Skeletal muscle satellite cell (primary cell): ENCODE data around the gene ATXN7L1.

ENCODE experiments used
- H3K27me3 ChIP-seq: 2 replicates; pipeline ENCODE4 v1.7.0; 2013; ENCODE audit warnings: low read length; ENCODE audit not compliant: control insufficient read depth, insufficient read depth
- H3K36me3 ChIP-seq: 2 replicates; pipeline ENCODE4 v1.7.0; 2013; ENCODE audit warnings: mild to moderate bottlenecking, control low read depth, low read length; ENCODE audit not compliant: insufficient read depth
- H3K4me1 ChIP-seq: 2 replicates; pipeline ENCODE4 v1.7.0; 2013; ENCODE audit warnings: low read length; ENCODE audit not compliant: control insufficient read depth, insufficient read depth
- H3K4me2 ChIP-seq: 2 replicates; pipeline ENCODE4 v1.7.0; 2013; ENCODE audit warnings: mild to moderate bottlenecking, low read length
- H3K4me3 ChIP-seq: 2 replicates; pipeline ENCODE4 v1.7.0; 2013; ENCODE audit warnings: low read length
- H3K9ac ChIP-seq: 2 replicates; pipeline ENCODE4 v1.7.0; 2013; ENCODE audit warnings: mild to moderate bottlenecking, low read depth, low read length, moderate library complexity
- H3K9me3 ChIP-seq: replicated peaks from 2 replicates; pipeline ENCODE4 v1.7.0; 2013; ENCODE audit warnings: mild to moderate bottlenecking, control low read depth, low read length

Gene ATXN7L1

GRCh38 chr7:105665684-105666083 lies 210.7 kb downstream of the ATXN7L1 start:
- Histone ChIP-seq H3K9ac (no peak overlapping the region), H3K36me3 (no peaks in the 10 kb centered on the region), H3K27me3 (no peaks in the 10 kb centered on the region), H3K4me2 (no peak overlapping the region), H3K4me3 (no peak overlapping the region), H3K4me1 (peaks cover 2% of the 10 kb centered on the region), H3K9me3 (no peaks in the 10 kb centered on the region)

GRCh38 chr7:105664816-105665525 lies 211.4 kb downstream of the ATXN7L1 start:
- H3K9ac ChIP-seq: no peak overlapping the region
- H3K4me3 ChIP-seq: no peak overlapping the region
- no peaks in the 10 kb centered on the region for H3K36me3 ChIP-seq
- no peak overlapping the region for H3K4me2 ChIP-seq
- peaks cover 2% of the 10 kb centered on the region for H3K4me1 ChIP-seq
- no peaks in the 10 kb centered on the region for H3K9me3 ChIP-seq
- H3K27me3 ChIP-seq: no peaks in the 10 kb centered on the region

DNA sequence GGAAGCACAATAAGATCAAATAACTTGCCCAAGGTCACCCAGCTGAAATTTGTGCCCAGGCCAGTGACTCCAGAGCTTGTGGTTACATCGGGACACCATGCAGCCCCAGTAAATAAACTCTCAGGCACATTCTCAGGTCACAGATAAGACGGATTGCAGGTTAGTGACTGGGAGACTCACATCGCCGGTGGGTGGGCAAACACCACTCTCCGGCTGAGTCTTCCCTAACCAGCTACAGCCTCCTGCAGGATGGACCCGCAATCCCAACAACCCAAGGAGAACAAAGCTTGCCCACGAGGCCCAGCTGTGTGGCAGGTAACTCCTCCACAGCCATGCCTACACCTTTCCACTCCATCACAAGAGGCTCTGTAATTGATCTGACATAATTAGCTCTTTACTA lies 213.4 kb downstream of the ATXN7L1 start:
- Histone ChIP-seq H3K4me1 (peaks cover 2% of the 10 kb centered on the region), H3K36me3 (no peaks in the 10 kb centered on the region)

GRCh38 chr7:105661625-105662024 lies 214.8 kb downstream of the ATXN7L1 start:
- Histone ChIP-seq H3K36me3 (no peaks in the 10 kb centered on the region), H3K27me3 (no peaks in the 10 kb centered on the region), H3K9ac (no peak overlapping the region), H3K9me3 (no peaks in the 10 kb centered on the region), H3K4me3 (no peak overlapping the region), H3K4me1 (peaks cover 2% of the 10 kb centered on the region), H3K4me2 (no peak overlapping the region)

More for the DNA sequence above, 213.4 kb downstream of the ATXN7L1 start:
- H3K27me3 ChIP-seq: no peaks in the 10 kb centered on the region
- no peak overlapping the region for H3K9ac ChIP-seq
- H3K4me2 ChIP-seq: no peak overlapping the region
- no peak overlapping the region for H3K4me3 ChIP-seq
- H3K9me3 ChIP-seq: no peaks in the 10 kb centered on the region

DNA sequence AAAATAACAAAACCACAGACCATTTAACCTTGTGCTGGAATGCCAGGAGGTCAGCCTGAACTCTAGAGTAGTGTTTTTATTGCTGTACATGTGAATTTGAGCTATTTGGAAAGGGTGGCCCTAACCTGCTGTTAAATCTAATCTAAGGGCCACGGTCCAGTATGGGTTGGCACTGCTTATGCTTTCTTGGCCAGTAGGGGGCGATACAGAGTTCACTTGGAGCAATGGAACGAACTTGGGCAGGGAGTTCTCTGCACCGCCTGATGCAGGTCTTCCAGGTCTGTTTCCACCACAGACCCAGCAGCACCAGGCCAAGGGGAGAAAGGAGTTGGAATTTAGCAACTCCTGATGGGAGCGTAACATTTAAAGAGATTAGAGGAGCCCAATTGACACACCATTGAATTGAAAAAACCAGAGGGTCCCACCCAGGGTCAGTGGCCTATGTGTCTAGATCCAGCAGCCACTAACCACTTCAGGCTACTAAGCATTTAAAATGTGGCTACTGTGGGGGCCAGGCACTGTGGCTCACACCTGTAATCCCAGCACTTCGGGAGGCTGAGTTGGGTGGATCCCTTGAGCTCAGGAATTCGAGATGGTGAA lies 219.4 kb downstream of the ATXN7L1 start:
- no peaks in the 10 kb centered on the region for H3K36me3 ChIP-seq
- no peaks in the 10 kb centered on the region for H3K9me3 ChIP-seq
- H3K4me3 ChIP-seq: no peak overlapping the region
- no peak overlapping the region for H3K9ac ChIP-seq
- H3K4me2 ChIP-seq: no peak overlapping the region
- H3K27me3 ChIP-seq: no peaks in the 10 kb centered on the region
- no peaks in the 10 kb centered on the region for H3K4me1 ChIP-seq

DNA sequence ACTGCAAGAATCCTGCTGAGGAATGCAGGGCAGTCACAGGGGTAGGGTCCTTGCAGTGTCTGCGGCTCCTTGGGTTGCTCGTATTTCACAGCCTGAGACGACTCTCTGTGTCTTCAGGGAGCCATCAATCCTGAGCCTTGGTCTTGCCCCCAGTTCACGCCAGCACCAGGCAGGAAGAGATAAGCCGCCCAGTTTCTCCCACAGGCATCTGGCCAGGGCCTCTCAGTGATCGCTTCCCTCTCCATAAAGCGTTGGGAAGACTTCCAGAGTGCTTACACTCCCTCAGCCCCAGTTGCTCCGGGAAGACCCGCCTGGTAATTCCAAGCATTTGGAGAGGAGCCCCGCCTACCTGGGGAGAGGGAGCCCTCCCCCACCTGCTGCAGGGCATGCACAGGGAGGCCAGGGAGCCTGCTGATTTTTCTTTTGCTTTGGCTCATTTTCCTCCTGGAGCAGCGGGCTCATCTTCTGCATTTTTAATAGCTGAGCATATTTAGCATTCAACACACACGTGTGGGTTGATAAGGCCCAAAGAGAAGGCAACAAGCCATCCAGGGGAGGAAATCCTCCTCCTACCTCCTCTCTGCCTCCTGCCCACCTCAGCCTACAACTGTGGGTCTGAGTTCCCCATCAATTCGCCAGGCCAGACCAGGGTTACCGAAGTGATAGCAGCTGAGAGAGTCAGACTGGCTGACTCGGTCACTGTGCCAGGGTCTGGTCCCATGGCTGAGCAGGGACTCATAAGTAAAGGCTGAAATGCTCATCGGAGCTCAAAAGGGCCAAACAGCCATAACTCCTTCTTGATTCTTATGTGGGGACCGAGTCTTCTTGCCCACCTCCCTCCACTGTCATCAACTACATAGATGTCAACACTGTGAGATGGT lies 220.7 kb downstream of the ATXN7L1 start:
- no peak overlapping the region for H3K4me2 ChIP-seq
- H3K36me3 ChIP-seq: no peaks in the 10 kb centered on the region
- no peak overlapping the region for H3K9ac ChIP-seq
- no peaks in the 10 kb centered on the region for H3K27me3 ChIP-seq
- H3K4me1 ChIP-seq: no peaks in the 10 kb centered on the region
- no peak overlapping the region for H3K4me3 ChIP-seq
- H3K9me3 ChIP-seq: no peaks in the 10 kb centered on the region

- Histone ChIP-seq H3K4me2 (no peak overlapping the region), H3K4me1 (peaks cover 1% of the 10 kb centered on the region), H3K9me3 (no peaks in the 10 kb centered on the region), H3K36me3 (no peaks in the 10 kb centered on the region), H3K9ac (no peak overlapping the region), H3K27me3 (no peaks in the 10 kb centered on the region), H3K4me3 (no peak overlapping the region)
Measured at GRCh38 chr7:105655067-105655466, 221.3 kb downstream of the ATXN7L1 start.

DNA sequence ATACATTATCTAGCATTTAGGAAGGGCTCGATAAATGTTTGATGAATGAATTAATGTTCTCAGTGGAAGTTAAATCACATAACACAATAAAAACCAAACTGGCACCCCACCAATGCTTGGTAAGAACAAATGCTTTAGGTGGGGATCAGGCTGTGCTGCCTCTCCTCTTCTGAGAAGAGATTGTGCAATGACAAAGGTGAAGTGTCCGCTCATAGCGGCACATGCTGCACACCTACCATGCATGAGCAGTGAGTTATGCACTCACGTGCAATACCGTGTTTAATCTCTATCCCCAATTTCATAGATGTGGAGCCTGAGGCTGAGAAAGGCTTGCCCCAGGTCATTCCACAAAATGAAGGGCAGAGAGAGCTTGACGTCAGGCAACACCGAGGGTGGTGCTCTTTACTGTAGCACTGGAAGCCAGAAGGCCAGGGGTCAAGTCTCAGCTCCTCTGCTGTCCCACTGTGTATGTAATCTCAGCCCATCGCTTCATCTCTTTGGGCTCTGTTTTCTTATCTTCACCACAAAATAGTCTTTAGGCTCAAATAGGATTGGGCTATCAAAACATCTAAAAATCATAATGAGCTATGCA lies 222.2 kb downstream of the ATXN7L1 start:
- Histone ChIP-seq H3K36me3 (no peaks in the 10 kb centered on the region), H3K27me3 (no peaks in the 10 kb centered on the region), H3K4me3 (no peak overlapping the region), H3K9me3 (no peaks in the 10 kb centered on the region), H3K4me2 (no peak overlapping the region), H3K9ac (no peak overlapping the region), H3K4me1 (peaks cover 8% of the 10 kb centered on the region)

DNA sequence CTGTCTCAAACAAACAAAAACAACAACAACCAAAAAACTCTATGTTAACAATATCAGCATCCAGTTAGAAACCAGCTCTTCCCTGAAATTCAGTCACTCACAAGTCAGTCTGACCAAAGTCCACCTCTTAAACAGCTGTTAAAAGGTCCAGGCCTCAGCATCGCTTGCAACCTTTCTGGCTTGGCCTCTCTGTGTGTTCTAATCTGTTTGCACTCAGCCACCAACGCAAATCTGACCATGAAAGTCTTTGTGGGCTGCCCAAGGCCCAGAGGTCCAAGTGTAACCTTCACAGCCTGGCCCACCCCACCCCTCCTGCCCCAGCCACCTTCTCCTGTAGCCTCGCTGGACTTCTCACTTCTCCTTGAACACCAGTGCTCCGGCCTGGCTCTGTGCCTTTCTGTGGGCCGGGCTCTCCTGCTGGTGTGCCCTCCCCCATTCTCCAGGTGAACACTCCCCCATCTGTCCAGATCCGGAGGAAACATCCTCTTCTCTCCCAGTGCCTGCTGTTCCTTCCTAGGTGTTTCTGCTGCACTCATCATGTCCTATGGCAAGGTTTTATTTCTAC lies 222.9 kb downstream of the ATXN7L1 start:
- H3K27me3 ChIP-seq: no peaks in the 10 kb centered on the region
- H3K9ac ChIP-seq: no peak overlapping the region
- peaks cover 14% of the 10 kb centered on the region for H3K4me1 ChIP-seq
- no peak overlapping the region for H3K4me3 ChIP-seq
- no peak overlapping the region for H3K4me2 ChIP-seq
- no peaks in the 10 kb centered on the region for H3K9me3 ChIP-seq
- no peaks in the 10 kb centered on the region for H3K36me3 ChIP-seq

DNA sequence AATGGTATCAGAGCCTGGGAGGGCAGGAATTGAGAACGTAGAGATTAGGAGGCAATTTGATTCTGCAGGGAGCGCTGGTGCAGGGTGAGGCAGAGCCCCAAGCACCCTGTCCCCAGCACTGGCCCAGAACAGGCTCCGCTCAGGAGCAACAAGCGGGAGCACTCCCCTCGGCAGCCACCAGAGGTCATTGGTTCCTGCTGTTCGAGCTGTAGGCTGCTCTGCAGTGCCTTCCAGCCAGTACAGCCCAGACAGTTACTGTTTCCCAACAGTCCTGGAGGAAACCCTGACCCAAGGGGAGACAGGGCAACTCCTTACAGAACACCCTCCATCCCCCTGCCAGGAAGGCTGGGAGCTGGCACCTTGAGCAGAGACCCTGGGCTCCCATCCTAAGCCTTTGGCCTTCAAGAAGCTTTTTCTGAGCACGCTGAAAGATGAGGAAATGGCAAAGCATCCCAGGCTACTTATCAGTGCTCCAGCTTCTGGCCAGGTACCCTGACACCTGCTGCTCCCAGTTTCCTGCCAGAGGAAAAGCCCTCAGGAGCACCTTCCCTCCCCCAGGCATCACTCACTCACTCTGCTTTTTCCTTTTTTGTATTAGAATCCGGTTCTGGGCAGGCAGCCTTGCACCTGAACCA lies 223.9 kb downstream of the ATXN7L1 start:
- Histone ChIP-seq H3K9ac (no peak overlapping the region), H3K4me3 (no peak overlapping the region), H3K36me3 (no peaks in the 10 kb centered on the region), H3K27me3 (no peaks in the 10 kb centered on the region), H3K4me1 (peaks cover 14% of the 10 kb centered on the region), H3K9me3 (no peaks in the 10 kb centered on the region), H3K4me2 (no peak overlapping the region)

DNA sequence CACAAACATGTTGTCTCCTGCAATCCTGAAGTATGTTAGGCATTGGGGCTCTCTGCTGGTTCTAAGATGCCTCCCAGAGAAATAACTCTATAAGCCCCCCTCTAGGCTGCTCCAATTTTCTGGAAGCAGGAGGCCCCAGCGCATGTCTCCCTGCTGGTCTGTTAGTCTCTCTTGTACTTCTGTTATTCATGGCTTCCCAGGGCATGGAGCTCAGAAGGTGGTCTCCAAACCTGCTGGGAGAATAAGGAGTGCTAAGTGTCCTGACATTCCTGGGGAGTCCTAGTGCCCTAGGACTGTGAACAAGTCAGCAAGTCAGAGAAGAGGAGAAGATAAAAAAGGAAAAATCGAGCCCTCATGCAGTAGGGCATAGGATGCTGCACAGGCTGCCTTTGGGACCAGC lies 224.6 kb downstream of the ATXN7L1 start:
- Histone ChIP-seq H3K36me3 (no peaks in the 10 kb centered on the region), H3K4me2 (no peak overlapping the region), H3K9ac (no peak overlapping the region), H3K4me1 (peaks cover 14% of the 10 kb centered on the region), H3K9me3 (no peaks in the 10 kb centered on the region), H3K4me3 (no peak overlapping the region), H3K27me3 (no peaks in the 10 kb centered on the region)
